Measurements from ENCODE around the gene LAMA2. TPM values are rescaled to one million over a fixed set of nuclear protein-coding genes. Genes with fewer than 3 reads are reported as not detected.

LAMA2 gene
- polyA plus RNA-seq, 1 of the 3 experiments (the other 2 are of a cell fraction), result 0.92 TPM

- TF ChIP-seq, protein P1, sequence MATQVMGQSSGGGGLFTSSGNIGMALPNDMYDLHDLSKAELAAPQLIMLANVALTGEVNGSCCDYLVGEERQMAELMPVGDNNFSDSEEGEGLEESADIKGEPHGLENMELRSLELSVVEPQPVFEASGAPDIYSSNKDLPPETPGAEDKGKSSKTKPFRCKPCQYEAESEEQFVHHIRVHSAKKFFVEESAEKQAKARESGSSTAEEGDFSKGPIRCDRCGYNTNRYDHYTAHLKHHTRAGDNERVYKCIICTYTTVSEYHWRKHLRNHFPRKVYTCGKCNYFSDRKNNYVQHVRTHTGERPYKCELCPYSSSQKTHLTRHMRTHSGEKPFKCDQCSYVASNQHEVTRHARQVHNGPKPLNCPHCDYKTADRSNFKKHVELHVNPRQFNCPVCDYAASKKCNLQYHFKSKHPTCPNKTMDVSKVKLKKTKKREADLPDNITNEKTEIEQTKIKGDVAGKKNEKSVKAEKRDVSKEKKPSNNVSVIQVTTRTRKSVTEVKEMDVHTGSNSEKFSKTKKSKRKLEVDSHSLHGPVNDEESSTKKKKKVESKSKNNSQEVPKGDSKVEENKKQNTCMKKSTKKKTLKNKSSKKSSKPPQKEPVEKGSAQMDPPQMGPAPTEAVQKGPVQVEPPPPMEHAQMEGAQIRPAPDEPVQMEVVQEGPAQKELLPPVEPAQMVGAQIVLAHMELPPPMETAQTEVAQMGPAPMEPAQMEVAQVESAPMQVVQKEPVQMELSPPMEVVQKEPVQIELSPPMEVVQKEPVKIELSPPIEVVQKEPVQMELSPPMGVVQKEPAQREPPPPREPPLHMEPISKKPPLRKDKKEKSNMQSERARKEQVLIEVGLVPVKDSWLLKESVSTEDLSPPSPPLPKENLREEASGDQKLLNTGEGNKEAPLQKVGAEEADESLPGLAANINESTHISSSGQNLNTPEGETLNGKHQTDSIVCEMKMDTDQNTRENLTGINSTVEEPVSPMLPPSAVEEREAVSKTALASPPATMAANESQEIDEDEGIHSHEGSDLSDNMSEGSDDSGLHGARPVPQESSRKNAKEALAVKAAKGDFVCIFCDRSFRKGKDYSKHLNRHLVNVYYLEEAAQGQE (IDR thresholded peaks at IDR 0.05; ENCODE audit: low read depth, low read length), result no peak
- no peak for TF ChIP-seq YY1 (IDR thresholded peaks at IDR 0.05; ENCODE audit: low read depth)
- no peak for TF ChIP-seq RXRA (IDR thresholded peaks at IDR 0.05; ENCODE audit: borderline replicate concordance, low read depth)
Measured at GRCh38 chr6:128885381-128885780, 2.4 kb downstream of the LAMA2 start (continued).

GRCh38 chr6:128886706-128887105 lies 3.8 kb downstream of the LAMA2 start:
- CTCF ChIA-PET, result no interaction called here

More at GRCh38 chr6:128886706-128887105, 3.8 kb downstream of the LAMA2 start:
- Histone ChIP-seq H3K4me2 (no peak overlapping the region), H3F3A (replicated peaks; ENCODE audit: insufficient read depth) (no peaks in the 10 kb centered on the region), H3K4me3 (ENCODE audit: low read depth in 2 of 2, low read length in 1 of 2) (no peak overlapping the region), H2AFZ (ENCODE audit: low read depth) (no peak overlapping the region), H3K27me3 (ENCODE audit: insufficient read depth) (no peaks in the 10 kb centered on the region; the same call in 1 of the 2 replicates), H3K4me1 (ENCODE audit: control insufficient read depth in 1 of 2, insufficient read depth in 2 of 2, low read depth in 1 of 2, low read length in 1 of 2) (no peaks in the 10 kb centered on the region), H3K9me2 (no peaks in the 10 kb centered on the region), H3K9me3 (no peaks in the 10 kb centered on the region), H3K9ac (no peak overlapping the region), H4K20me1 (ENCODE audit: insufficient read depth) (no peaks in the 10 kb centered on the region), H3K27ac (ENCODE audit: low read depth in 2 of 2, low read length in 1 of 2) (no peak overlapping the region), H3K79me2 (ENCODE audit: insufficient read depth) (no peaks in the 10 kb centered on the region), H3K36me3 (replicated peaks in 1 of 2; ENCODE audit: control insufficient read depth in 1 of 2, insufficient read depth in 2 of 2, low read length in 1 of 2) (no peaks in the 10 kb centered on the region)
- TF ChIP-seq CTCF (IDR thresholded peaks at IDR 0.05) (no peak), FOXM1 (IDR thresholded peaks at IDR 0.05; ENCODE audit: low read depth) (no peak), TCF12 (IDR thresholded peaks at IDR 0.05) (no peak), ELF1 (IDR thresholded peaks at IDR 0.05) (no peak), RCOR1 (IDR thresholded peaks at IDR 0.05; ENCODE audit: low read length) (no peak), TEAD4 (IDR thresholded peaks at IDR 0.05; ENCODE audit: borderline replicate concordance, insufficient read depth) (no peak), NRF1 (IDR thresholded peaks at IDR 0.05; ENCODE audit: low read depth, low read length) (no peak), EZH2phosphoT487 (IDR thresholded peaks at IDR 0.05; ENCODE audit: borderline replicate concordance, low read depth) (no peak), EP300 (IDR thresholded peaks at IDR 0.05; ENCODE audit: borderline replicate concordance in 1 of 2, low read depth in 1 of 2, low read length in 1 of 2) (no peak), FOXJ3 (CRISPR knock-in tag; IDR thresholded peaks at IDR 0.05) (no peak), MXI1 (IDR thresholded peaks at IDR 0.05; ENCODE audit: low read depth, low read length) (no peak), MEF2A (IDR thresholded peaks at IDR 0.05; ENCODE audit: borderline replicate concordance, low read depth) (no peak), RXRA (IDR thresholded peaks at IDR 0.05; ENCODE audit: borderline replicate concordance, low read depth) (no peak)
- TF ChIP-seq, protein P2, sequence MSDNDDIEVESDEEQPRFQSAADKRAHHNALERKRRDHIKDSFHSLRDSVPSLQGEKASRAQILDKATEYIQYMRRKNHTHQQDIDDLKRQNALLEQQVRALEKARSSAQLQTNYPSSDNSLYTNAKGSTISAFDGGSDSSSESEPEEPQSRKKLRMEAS (IDR thresholded peaks at IDR 0.05; ENCODE audit: low read depth), result no peak
- POLR2A ChIA-PET, result no interaction called here
- DNase-seq, result no peak

Measured in SK-N-SH (cell line).